Astrocyte (in vitro differentiated cells and primary cell): ENCODE results near the gene ASCC3. TPM values are rescaled to one million over a fixed set of nuclear protein-coding genes. Genes with fewer than 3 reads are reported as not detected.
A peak's percentile ranks its signal among the peaks of the same experiment; 100 is the strongest.

ENCODE experiments used
- DNase-seq: peaks from one replicate; pipeline ENCODE4 v3.0.0-alpha.2; 2010; ENCODE audit warnings: low read depth
- FAIRE-seq: peaks from 2 replicates; lab custom pipeline; 2011; peaks lifted over from hg19 to GRCh38; lab: Jason Lieb, UNC
- H2AFZ ChIP-seq: 2 replicates; pipeline ENCODE4 v1.6.0; 2012; ENCODE audit warnings: low read depth, low read length, inconsistent platforms
- H3K27ac ChIP-seq: 2 replicates; pipeline ENCODE4 v1.5.1; 2011; ENCODE audit warnings: low read depth, low read length, inconsistent platforms
- H3K27me3 ChIP-seq: 2 replicates; pipeline ENCODE4 v1.6.0; 2011; ENCODE audit warnings: low read length, inconsistent platforms; ENCODE audit not compliant: insufficient read depth
- H3K36me3 ChIP-seq: 2 replicates; pipeline ENCODE4 v1.5.1; 2011; ENCODE audit warnings: low read length, inconsistent platforms; ENCODE audit not compliant: insufficient read depth
- H3K4me1 ChIP-seq: 2 replicates; pipeline ENCODE4 v1.5.1; 2011; ENCODE audit warnings: low read length, inconsistent platforms; ENCODE audit not compliant: insufficient read depth
- H3K4me2 ChIP-seq: 2 replicates; pipeline ENCODE4 v1.6.0; 2012; ENCODE audit warnings: low read length, inconsistent platforms
- H3K4me3 ChIP-seq: 2 replicates; pipeline ENCODE4 v1.5.1; 2011; ENCODE audit warnings: low read depth, mild to moderate bottlenecking, low read length, inconsistent platforms; ENCODE audit not compliant: insufficient read depth
- H3K79me2 ChIP-seq: 2 replicates; pipeline ENCODE4 v1.6.0; 2012; ENCODE audit warnings: mild to moderate bottlenecking, low read length, inconsistent platforms; ENCODE audit not compliant: insufficient read depth
- H3K9ac ChIP-seq: 2 replicates; pipeline ENCODE4 v1.6.0; 2012; ENCODE audit warnings: mild to moderate bottlenecking, low read length, inconsistent platforms
- H3K9me3 ChIP-seq: 2 replicates; pipeline ENCODE4 v1.5.1; 2012; ENCODE audit warnings: low read depth, mild to moderate bottlenecking, low read length, inconsistent platforms; ENCODE audit not compliant: insufficient read depth
- H4K20me1 ChIP-seq: 2 replicates; pipeline ENCODE4 v1.6.0; 2012; ENCODE audit warnings: low read length, inconsistent platforms; ENCODE audit not compliant: insufficient read depth
- H3K27ac Mint-ChIP-seq: one replicate; pipeline ENCODE4 v1.8.0; 2021; ENCODE audit warnings: mild to moderate bottlenecking, mixed read lengths; ENCODE audit not compliant: unreplicated experiment
- H3K27me3 Mint-ChIP-seq: one replicate; pipeline ENCODE4 v1.8.0; 2021; ENCODE audit warnings: low read depth, mixed read lengths; ENCODE audit not compliant: unreplicated experiment
- H3K36me3 Mint-ChIP-seq: one replicate; pipeline ENCODE4 v1.8.0; 2021; ENCODE audit warnings: low read depth, mixed read lengths; ENCODE audit not compliant: unreplicated experiment
- H3K4me1 Mint-ChIP-seq: one replicate; pipeline ENCODE4 v1.8.0; 2021; ENCODE audit warnings: low read depth, mixed read lengths; ENCODE audit not compliant: unreplicated experiment
- H3K4me3 Mint-ChIP-seq: one replicate; pipeline ENCODE4 v1.8.0; 2021; ENCODE audit warnings: mild to moderate bottlenecking, moderate library complexity, mixed read lengths; ENCODE audit not compliant: unreplicated experiment
- H3K9me3 Mint-ChIP-seq: one replicate; pipeline ENCODE4 v1.8.0; 2021; ENCODE audit warnings: mild to moderate bottlenecking, mixed read lengths; ENCODE audit not compliant: unreplicated experiment
- CTCF ChIP-seq: IDR thresholded peaks from 2 replicates; pipeline ENCODE4 v1.5.1; 2011; ENCODE audit warnings: low read depth, mild to moderate bottlenecking, inconsistent platforms, low read length, moderate library complexity; ENCODE audit not compliant: insufficient read depth
- EZH2 ChIP-seq: IDR thresholded peaks from 2 replicates; pipeline ENCODE4 v1.6.1; 2012; ENCODE audit warnings: mild to moderate bottlenecking, low read length, inconsistent platforms; ENCODE audit not compliant: insufficient read depth
- total RNA-seq: library from RNA; stranded (reverse); gene quantifications from 2 replicates; pipeline ENCODE4 v1.2.1, GENCODE V29; 2021

ASCC3 gene
- total RNA-seq, 1 donor from 2014 or later: 138 TPM

GRCh38 chr6:100730001-100730980 is 150.8 kb downstream of the ASCC3 start:
- H3K4me2 ChIP-seq: no peak overlapping the region
- no peak for DNase-seq
- no peak overlapping the region for H3K9ac ChIP-seq
- H3K9me3 ChIP-seq: no peaks in the 10 kb centered on the region
- no peak for FAIRE-seq
- H3K36me3 ChIP-seq: no peaks in the 10 kb centered on the region
- Mint-ChIP-seq H3K4me1 (peaks cover 23% of the 10 kb centered on the region), H3K27ac (no peak overlapping the region), H3K9me3 (peaks cover 1% of the 10 kb centered on the region), H3K4me3 (no peak overlapping the region), H3K36me3 (peaks cover 5% of the 10 kb centered on the region), H3K27me3 (no peaks in the 10 kb centered on the region)
- no peak overlapping the region for H3K27ac ChIP-seq
- H3K27me3 ChIP-seq: no peaks in the 10 kb centered on the region
- peaks cover 4% of the 10 kb centered on the region for H4K20me1 ChIP-seq
- H3K4me3 ChIP-seq: no peak overlapping the region
- H3K4me1 ChIP-seq: no peaks in the 10 kb centered on the region
- TF ChIP-seq EZH2: no peak
- TF ChIP-seq CTCF: no peak
- H3K79me2 ChIP-seq: no peaks in the 10 kb centered on the region
- H2AFZ ChIP-seq: no peak overlapping the region

- Histone ChIP-seq H3K4me3 (no peak overlapping the region), H4K20me1 (peaks cover 4% of the 10 kb centered on the region), H3K4me1 (no peaks in the 10 kb centered on the region), H2AFZ (no peak overlapping the region), H3K4me2 (no peak overlapping the region), H3K9me3 (no peaks in the 10 kb centered on the region), H3K36me3 (no peaks in the 10 kb centered on the region), H3K27ac (no peak overlapping the region), H3K79me2 (no peaks in the 10 kb centered on the region), H3K9ac (no peak overlapping the region), H3K27me3 (no peaks in the 10 kb centered on the region)
- FAIRE-seq (no peak), DNase-seq (peak; percentile 76)
- no peaks in the 10 kb centered on the region for H3K27me3 Mint-ChIP-seq
- peaks cover 9% of the 10 kb centered on the region for H3K36me3 Mint-ChIP-seq
- peaks cover 32% of the 10 kb centered on the region for H3K4me1 Mint-ChIP-seq
- H3K4me3 Mint-ChIP-seq: peak overlapping the region; percentile 55
- no peak for TF ChIP-seq CTCF
- no peak for TF ChIP-seq EZH2
- peaks cover 1% of the 10 kb centered on the region for H3K9me3 Mint-ChIP-seq
- H3K27ac Mint-ChIP-seq: peak overlapping the region; percentile 69
Measured at GRCh38 chr6:100726666-100727065, 154.5 kb downstream of the ASCC3 start.

GRCh38 chr6:100724696-100725095 is 156.4 kb downstream of the ASCC3 start:
- Histone ChIP-seq H3K4me2 (no peak overlapping the region), H3K4me3 (no peak overlapping the region), H2AFZ (no peak overlapping the region), H4K20me1 (peaks cover 8% of the 10 kb centered on the region), H3K36me3 (no peaks in the 10 kb centered on the region), H3K4me1 (no peaks in the 10 kb centered on the region), H3K79me2 (no peaks in the 10 kb centered on the region), H3K9ac (no peak overlapping the region), H3K27me3 (no peaks in the 10 kb centered on the region), H3K9me3 (no peaks in the 10 kb centered on the region), H3K27ac (no peak overlapping the region)
- Mint-ChIP-seq H3K9me3 (peaks cover 1% of the 10 kb centered on the region), H3K36me3 (peaks cover 9% of the 10 kb centered on the region), H3K4me1 (peaks cover 29% of the 10 kb centered on the region), H3K4me3 (peak overlapping the region; percentile 45), H3K27ac (peak overlapping the region; percentile 92), H3K27me3 (no peaks in the 10 kb centered on the region)
- TF ChIP-seq CTCF (no peak), EZH2 (no peak)
- no peak for FAIRE-seq
- DNase-seq: peak; percentile 47
